ENCODE results near the gene SH3YL1.

SH3YL1 gene

GRCh38 chr2:281381-281780, 17.5 kb upstream of the SH3YL1 start:
- no peak for DNase-seq

DNA sequence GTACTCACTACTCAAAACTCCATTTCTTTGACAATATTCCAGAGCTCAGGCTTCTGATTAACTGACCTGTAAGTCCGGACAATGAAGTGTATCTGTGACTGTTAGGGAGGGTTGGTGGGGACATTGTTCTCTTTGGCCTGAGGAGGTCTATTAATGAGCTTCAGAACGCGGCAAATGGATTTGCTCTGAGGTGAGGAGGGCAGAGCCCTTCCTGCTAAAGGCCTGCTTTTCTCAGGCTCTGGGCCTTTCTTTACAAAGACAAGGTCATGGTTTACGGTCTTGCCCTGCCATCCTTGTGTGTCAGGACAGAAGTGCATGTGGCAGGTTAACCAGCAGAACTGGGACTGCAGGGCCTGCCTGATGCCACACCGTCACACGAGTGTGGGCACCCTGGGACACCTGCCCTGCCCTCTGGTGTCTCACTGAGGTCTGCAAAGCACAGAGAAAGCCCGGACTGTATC, 16.8 kb upstream of the SH3YL1 start:
- no peak for DNase-seq

DNA sequence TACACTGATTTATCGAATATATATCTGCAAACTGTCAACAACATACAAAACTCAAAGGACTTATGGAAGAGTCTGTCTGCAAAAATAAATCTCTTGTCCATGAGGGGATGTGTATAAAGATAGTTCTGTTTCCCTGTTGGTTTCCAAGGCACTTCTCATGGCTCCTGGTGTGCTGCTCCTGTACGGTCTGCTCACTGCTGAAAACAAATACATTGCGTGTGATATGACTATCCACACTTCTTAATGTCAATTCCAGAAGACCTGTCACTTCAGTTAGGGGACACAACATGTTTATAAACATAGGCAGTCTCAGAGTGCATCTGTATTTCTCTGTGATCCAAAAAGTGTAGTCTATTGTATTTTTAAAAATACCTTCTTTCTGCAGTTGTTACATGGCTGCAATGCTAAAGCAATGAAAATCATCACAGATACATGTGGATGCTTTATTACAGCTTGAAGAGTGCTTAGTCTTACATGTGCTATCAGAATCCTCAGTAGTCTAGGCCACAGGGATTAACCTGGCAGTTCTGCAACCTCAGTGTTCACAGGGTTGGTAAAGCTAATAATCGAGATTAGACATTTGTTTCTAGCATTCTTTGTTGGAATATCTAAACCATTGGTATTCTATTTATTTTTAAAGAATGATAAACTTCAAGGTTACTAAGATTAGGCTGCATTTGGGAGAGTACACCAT, 16.3 kb upstream of the SH3YL1 start:
- no peak for DNase-seq

GRCh38 chr2:279366-279765, 15.5 kb upstream of the SH3YL1 start:
- DNase-seq, result no peak

- DNase-seq, result no peak
These were observed 15.1 kb upstream of the SH3YL1 start for GRCh38 chr2:278927-279320.

DNA sequence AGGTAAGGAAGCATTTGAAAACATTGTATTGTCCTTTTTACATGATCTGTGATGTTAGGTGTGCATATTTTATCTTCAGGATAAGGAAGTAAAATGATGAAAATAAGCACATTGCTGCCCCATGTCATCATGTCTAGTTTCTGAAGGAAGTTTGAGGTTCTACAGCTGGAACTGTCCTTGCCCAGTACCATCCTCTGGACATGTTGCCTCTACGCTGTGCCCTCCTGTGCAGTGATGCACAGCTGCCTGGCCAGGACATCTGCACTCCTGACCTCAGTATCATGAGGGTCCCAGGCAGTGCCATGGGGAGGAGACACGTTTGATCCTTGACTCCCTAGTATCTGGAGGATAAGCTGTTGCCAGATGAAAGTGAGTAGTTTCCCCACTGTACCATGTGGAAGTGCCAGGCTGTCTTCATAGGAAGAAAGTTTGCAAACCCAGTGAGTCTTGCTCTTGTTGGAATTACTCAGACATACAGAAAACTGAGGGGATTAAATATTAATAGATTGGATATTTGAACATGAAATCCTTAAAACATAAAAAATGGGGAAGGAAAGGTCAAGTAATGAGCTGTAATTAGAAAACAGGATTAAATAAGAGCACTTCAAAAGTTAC, 14.6 kb upstream of the SH3YL1 start:
- no peak for DNase-seq

DNA sequence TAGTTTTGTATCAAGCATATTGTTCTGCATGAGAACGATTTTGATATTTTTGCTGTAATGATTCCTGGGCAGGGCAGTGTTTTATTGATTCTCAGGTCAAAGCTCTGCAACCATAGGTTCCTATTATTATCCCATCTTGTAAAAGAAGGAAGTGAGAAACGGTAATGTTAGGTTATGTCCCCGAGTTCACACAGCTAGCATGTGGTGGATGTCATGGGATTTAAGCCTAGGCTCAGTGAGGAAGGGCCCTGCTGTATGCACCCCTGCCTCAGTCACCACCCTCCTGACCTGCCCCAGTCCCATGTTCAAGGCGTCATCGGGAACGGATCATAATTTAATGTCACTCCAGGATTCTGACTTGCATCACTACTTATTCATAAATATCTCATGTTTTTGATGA, 11.6 kb upstream of the SH3YL1 start:
- no peak for DNase-seq

DNA sequence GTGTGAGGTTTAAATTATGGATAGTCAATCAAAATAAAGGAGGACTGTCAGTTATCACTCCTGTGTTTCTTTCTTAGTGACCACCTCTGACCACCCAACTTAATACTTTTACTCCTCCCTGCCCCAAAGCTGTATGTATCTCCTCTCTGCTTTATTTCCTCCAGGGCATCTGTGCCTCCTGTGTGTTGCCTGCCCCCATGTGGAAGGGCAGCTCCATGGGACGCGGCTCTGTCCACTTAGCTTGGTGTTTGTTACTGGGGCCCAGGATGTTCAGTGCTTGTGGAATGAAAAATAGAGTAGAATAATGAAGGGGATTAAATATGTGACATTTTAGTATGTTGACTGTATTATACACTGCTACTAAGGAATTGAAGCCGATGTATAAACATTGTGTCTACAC, 10.7 kb upstream of the SH3YL1 start:
- no peak for DNase-seq

DNA sequence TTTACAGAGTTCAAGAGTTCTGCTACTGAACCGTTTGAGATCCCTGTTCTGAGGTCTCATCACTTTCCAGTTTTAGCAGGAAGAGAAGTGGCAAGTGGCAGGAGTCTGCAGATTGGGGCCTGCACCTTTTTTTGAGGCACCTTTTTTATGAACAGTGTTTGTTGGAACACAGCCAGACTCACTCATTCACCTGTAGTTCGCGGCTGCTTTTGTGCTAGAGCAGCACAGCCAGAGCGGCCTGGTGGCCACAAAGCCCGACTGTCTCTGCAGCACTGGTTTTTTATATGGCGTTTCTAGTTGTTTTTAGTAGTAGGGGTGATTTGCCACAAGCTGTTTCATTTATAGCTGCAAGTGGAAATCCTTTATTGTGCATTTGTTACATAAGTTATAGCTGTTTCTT, 9.5 kb upstream of the SH3YL1 start:
- no peak for DNase-seq

GRCh38 chr2:271917-272316, 8.1 kb upstream of the SH3YL1 start:
- DNase-seq, result no peak

- no peak for DNase-seq
These were observed 7.0 kb upstream of the SH3YL1 start for GRCh38 chr2:270861-271260.

DNA sequence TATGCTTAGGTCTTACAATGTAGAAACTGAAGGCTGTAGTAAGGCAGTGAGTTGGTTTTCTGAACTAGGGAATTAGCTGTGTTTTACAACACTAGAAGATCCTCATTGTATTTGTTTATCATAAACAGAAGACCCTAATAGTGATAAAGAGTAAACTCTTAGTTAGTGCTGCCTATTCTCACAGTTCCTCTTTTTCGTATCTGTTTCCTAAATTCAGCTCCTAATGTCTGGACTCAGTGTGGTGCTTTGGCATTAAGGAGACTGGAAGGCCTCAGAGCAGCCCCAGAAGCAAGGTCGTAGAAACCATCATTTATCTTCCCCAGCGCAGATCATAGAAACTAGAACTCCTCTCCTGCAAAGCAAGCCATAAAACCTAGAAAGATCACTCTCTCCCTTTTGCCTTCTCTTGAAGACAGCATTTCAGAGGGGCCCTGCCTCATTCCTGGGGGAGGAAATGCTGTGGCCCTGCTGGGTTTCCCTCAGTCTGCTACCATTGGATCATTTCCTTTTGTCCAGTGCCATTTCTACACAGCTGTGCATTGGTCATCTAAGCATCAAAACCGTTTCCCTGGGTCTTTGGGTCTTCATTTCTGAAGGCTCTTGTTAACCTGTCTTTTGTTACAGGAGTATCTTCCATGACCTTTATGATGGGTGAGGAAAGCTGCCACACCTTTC, 5.7 kb upstream of the SH3YL1 start:
- no peak for DNase-seq

DNA sequence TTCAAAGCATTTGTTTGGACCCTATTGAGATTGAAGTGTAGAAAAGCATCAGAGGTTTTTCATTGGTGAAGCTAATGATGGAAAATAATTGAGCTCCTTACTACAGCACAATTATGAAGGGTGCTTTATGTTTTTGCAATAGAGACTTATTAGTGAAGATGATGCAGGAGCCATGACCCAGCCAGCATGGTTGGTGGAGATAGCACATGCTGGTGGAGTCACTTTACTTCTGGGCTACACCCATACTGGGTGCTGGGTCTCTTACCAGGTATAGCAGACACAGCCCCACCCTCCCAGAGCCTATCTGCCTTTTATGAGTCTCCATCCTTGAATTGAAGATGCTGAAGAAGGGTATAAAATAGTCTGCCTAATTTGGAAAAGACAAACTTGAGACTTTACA, 4.5 kb upstream of the SH3YL1 start:
- DNase-seq, result no peak

DNA sequence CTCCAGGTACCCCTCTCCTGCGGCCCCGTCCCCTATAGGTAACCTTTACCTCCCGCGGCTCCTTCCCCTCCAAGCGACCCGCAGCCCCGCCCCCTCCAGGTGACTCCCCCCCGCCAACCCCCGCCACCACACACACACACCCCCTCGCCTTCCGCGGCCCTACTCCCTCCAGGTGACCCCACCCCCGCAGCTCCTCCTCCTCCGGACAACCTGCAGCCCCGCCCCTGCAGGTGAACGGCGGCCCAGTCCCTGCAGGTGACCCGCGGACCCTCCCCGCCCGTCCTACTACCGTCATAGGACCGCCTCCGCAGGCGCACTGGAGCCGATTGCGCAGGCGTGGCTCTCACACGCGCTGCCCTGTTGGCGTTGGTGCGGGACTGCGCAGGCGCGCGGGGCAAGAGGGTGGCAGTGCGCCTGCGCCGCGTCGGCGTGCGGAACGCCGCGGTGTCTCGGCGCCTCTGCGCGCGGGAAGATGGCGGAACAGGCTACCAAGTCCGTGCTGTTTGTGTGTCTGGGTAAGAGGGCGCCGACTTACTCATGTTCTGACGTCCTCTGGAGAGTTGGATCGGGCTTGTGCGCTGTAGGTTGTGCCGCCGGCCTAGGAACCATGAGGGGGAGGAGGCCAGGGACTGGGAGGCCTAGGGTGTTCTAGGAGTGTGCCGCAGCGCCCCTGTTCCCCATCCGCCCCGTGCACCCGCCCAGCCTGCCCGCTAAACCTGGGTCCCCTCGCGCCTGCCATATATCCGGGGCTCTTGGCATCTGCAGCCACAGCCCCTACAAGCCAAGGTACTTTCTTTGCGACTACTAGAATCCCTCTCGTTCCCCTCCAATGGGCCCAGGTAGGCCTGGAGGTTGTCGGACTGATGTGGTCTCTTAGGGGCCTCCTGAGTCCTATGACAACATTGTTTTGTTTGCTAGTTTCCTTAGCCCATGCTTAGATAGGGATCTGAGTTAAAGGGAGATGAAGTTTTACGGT, 949 bp upstream of the SH3YL1 start, which contains the start of gene ACP1:
TSS of gene ACP1 (plus strand) at position 455 of the 976 bp plus-strand sequence. CDS start at position 473, 18 bp downstream.
- DNase-seq, result peak; percentile 96

DNA sequence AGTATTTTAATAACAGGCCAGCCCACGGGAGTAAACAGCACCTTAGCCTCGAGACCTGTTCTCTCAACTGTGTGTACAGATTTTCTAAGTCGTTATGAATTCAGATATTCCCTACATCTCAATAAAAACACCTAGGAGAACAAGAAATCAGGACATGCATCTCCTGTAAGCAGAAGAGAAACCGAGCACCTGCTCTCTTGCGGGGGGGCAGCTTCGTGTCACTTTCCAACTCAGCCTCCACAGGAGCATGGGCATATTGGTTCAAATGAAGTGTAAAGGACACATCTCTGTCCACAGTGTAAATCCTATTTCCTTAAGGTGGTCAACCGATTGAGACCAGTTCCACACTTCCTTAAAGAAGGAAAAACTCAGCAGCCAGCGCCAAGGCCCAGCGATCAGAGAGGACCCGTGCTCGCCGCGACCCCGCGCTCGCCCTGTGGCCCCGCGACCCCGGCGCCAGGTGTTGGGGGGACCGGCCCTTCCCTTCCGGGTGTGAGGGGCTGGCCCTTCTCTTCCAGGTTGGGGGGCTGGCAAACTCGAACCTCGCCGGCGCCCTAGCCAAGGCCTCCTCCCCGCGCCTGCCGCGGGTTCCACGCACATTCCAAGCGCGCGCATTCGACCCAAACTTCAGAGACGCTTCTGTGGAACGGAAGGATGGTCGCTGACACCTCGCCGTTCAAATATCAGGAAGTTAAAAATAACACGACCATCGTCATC, 652 bp downstream of the SH3YL1 start:
- no peak for DNase-seq

DNA sequence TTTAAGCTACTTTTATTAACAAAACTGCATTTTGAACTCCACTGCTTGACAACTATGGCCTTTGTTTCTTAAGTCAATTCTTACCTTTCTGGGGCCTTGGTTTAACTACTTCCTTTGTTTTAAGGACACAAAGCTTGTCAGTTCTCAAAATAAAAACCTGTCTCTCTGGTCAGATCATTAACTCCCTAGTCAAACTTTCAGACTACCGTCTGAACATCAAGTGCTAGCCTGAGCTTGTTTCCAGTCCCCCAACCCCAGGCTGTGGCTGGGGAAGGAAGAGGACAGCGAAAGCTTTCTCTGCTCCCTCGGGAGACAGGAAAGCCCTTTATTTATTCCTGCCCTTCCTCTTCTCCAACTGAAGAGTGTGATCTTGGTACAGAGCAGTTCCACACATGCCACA, 1.7 kb downstream of the SH3YL1 start:
- DNase-seq, result no peak

GRCh38 chr2:260507-261161, 3.2 kb downstream of the SH3YL1 start:
- no peak for DNase-seq

DNA sequence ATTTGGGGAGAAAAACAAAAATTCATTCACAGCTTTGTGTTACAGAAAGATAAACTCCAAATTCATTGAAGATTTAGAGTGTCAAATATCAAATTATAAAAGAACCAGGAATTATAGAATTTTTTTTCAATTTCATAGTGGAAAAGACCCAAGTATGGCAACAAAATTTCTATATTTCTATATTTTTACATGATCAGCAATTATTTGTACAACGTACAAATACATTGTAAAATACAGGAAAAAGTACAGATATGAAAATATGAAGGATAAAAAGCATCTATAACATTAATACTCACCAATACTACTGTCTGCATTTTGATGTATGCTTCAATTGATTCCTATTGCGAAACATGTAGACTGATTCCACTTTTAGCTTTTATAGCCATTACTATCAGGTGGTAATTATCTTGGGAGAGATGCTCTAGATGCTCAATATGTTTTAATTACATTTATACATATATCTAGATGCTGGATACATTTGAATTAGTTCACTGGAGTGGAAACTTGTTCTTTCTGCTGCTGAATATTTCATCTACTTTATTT, 4.0 kb downstream of the SH3YL1 start:
- DNase-seq, result no peak

DNA sequence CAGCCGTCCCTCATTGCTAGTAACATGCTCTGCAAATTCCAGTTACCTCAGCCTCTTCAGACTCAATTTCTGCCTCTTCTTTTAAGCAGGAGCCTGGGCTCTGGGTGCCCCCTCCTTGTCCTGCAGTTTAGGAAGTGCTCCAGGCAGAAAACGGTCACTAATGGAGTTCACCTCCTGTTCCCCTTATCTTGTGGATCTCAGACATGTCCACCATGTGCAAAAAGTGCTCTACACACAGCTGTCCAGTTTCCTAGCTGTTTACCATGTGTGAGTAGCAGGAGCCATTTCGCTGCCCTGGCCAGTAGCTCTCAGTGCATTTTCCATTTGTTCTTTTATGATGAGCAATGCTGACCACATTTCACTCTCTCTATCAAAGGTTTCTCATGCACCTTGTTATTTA, 4.9 kb downstream of the SH3YL1 start:
- no peak for DNase-seq

- DNase-seq, result no peak
These were observed 6.0 kb downstream of the SH3YL1 start for GRCh38 chr2:257842-258241.

- DNase-seq, result no peak
These were observed 6.4 kb downstream of the SH3YL1 start for GRCh38 chr2:257429-257828.
